Limb (tissue), 2 donors: ENCODE measurements around the gene OGFRL1.
"Not testable (repeated sequence)": the region's sequence is repeated elsewhere in the genome, so short reads cannot be mapped to it uniquely, and the experiment has no call there.

Experiments
- DNase-seq, 2 donors: peaks; one replicate each; pipeline ENCODE4 v3.0.0-alpha.2; 2016; ENCODE audit errors: extremely low spot score in 2 of 2

OGFRL1 gene

DNA sequence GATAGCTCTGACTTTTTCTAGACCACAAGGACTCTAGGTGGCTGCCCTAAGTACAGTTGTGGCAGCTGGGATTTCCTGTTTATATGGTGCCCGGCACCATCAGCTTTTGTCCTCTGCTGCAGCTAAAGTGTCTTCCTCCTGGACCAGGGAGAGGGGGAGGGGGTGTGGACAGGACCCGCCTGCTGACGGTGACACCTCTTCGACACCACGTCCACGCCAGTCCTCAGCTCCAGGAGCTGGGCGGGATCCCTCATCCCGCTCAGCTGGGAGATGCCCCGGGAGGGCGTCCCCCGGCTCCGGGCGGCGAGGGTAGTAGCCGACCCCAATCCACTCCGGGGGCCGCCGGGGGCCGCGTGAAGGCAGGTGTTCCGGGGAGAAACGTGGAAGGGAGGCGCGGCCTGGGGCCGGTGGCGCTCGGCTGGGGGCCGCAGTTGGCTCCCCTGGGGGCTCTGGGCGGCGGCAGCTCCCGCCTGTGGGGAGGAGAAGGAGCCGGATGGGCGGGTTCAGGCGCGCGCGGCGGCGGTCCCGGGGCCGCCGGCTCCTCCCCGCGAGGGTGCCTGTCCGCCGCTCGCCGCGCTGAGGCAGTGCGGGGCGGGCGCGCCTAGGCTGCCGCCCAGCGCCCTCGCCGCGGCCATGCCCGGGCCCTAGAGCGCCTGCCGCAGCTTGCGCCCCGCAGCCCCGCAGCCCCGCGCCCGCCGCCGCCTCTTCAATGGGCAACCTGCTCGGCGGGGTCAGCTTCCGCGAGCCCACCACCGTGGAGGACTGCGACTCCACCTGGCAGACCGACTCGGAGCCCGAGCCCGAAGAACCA is at the start of gene OGFRL1:
TSS of gene OGFRL1 (plus strand) at position 584 of the 811 bp plus-strand sequence. CDS start at position 710, 126 bp downstream.
- DNase-seq: peak; percentile 67 to 78

DNA sequence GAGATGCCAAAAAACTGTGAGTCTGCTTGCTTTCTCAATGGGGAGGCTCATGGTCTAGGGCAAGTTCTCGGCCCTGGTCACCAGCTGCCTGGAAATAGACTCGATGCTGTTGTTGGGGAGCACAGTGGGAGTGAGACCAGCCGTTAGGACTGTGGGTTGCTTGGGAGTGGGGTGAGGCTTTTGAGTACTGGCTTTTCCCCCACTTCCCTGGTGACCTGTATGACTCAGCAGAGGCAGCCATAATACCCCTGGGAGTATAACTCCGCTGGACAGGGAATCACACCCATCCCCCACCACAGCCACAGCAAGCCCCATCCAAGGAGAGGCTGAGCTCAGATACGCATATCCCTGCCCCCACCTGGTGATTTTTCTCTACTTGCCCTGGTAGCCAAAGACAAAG is 48.9 kb upstream of the OGFRL1 start:
- no peak for DNase-seq

- DNase-seq: no peak
These were observed 43.2 kb upstream of the OGFRL1 start for GRCh38 chr6:71245265-71246049.

- no peak for DNase-seq
These were observed 42.0 kb upstream of the OGFRL1 start for GRCh38 chr6:71246596-71246995.

DNA sequence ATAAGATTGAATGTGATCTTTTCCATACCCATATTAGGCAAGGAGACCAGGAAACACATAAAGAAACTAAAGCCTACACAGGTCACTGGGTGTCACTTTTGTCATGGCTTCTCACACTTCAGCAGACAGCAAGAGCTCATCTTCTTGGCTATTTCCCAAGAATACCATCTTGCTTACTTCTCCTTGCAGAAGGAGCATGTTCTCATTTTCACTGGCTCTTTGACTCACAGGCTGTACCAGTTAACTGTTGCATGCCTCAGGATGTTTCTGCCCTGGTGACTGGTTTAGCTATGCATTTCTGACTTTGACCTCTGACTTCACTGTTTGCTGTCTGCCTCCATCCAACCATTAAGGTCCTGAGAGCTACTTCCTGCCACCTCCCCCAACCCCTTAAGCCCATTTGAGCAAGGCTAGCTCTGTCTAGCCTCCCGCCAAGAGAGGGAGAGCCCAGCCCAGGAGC is 40.3 kb upstream of the OGFRL1 start:
- peak in 1 of 2 donors; percentile 15 for DNase-seq

GRCh38 chr6:71248878-71249544 is 39.6 kb upstream of the OGFRL1 start:
- no peak for DNase-seq

GRCh38 chr6:71250099-71250602 is 38.5 kb upstream of the OGFRL1 start:
- DNase-seq: no peak

GRCh38 chr6:71252410-71252809 is 36.2 kb upstream of the OGFRL1 start:
- DNase-seq: no peak

DNA sequence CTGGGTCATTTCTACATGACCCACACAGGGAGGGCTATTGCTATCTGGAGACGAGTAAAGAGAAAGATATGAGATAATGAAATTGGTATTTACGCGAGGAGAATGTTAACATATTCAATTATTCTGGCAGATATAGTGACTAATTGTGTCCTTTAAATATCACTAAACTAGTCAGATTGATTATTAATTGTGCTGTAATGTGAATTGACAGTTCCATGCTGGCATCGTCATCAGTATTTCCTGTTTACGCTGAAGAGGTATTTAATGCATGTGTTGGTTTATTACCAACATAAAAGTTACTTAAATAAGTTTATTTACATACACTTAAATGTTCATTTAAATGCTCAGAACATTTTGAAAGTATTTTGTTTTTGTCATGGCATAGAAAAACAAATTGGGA is 35.7 kb upstream of the OGFRL1 start:
- DNase-seq: no peak

GRCh38 chr6:71254323-71254722 is 34.3 kb upstream of the OGFRL1 start:
- no peak for DNase-seq

GRCh38 chr6:71258078-71258866 is 30.3 kb upstream of the OGFRL1 start:
- DNase-seq: no peak

DNA sequence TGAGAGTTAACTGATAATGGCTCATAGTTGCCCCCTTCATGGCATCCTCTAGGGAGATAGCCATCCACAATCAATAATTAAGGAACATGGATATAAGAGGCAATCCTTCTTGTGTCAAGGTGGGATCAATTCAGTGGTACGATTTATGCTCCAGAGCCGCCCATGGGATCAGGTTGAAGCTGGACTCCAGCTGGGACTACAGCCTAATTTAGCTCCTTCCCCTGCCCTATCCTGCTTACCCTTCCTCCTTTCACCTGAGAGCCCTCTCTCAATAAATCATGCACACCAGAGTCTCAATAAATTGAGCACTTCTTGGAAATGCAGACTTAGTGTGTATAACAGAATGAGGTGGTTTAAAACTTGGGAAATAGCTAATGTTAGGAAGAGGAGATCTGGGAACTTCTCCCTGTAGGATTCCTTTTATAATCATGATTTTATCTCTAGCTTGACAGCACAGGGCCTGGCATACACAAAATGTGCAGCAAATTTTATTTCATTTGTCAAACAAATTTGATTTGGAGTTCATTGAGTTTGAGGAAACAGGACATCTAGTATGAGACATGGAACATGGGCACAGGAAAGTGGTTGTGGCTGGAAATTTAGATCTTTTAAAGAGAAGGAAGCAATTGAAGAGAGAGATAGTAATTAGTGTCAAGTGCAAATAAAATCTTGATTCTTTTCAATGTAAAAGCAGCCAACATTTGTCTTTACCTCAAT is 28.6 kb upstream of the OGFRL1 start:
- DNase-seq: no peak

- no peak for DNase-seq
These were observed 25.7 kb upstream of the OGFRL1 start for GRCh38 chr6:71262914-71263313.

- DNase-seq: not testable (repeated sequence)
These were observed 22.2 kb upstream of the OGFRL1 start for GRCh38 chr6:71266392-71266791.

- DNase-seq: no peak
These were observed 19.7 kb upstream of the OGFRL1 start for GRCh38 chr6:71268735-71269437.

GRCh38 chr6:71277926-71278600 is 10.5 kb upstream of the OGFRL1 start:
- DNase-seq: no peak

GRCh38 chr6:71279321-71279720 is 9.3 kb upstream of the OGFRL1 start:
- DNase-seq: no peak

GRCh38 chr6:71279740-71280139 is 8.9 kb upstream of the OGFRL1 start:
- no peak for DNase-seq

GRCh38 chr6:71280701-71281100 is 7.9 kb upstream of the OGFRL1 start:
- no peak for DNase-seq
